GM18511 (cell line): ENCODE measurements around the gene DNPH1.

Experiments
- ATAC-seq: cut with Tn5 transposase; IDR thresholded peaks from one replicate; pipeline ENCODE4 v1.9.1; 2021; ENCODE audit warnings: mild to moderate bottlenecking, moderate library complexity; ENCODE audit not compliant: unreplicated experiment

The DNPH1 gene

GRCh38 chr6:43185391-43185985, 43.8 kb downstream of the DNPH1 start:
- ATAC-seq: no peak

GRCh38 chr6:43184268-43184985, 44.9 kb downstream of the DNPH1 start:
- ATAC-seq: no peak

- ATAC-seq: no peak
Measured at GRCh38 chr6:43183441-43183840, 45.8 kb downstream of the DNPH1 start.

- peak; percentile 94 for ATAC-seq
Measured at GRCh38 chr6:43181942-43182860, 47.1 kb downstream of the DNPH1 start, which contains the start of gene CUL9. CUL9 (plus strand) TSS chr6:43182196; CDS start chr6:43184311, 2,115 bp downstream.

- ATAC-seq: no peak
Measured at GRCh38 chr6:43181621-43181941, 47.7 kb downstream of the DNPH1 start.

- ATAC-seq: no peak
Measured at GRCh38 chr6:43180985-43181384, 48.3 kb downstream of the DNPH1 start.

- ATAC-seq: no peak
Measured at GRCh38 chr6:43180058-43180457, 49.2 kb downstream of the DNPH1 start.

- no peak for ATAC-seq
Measured at GRCh38 chr6:43178951-43179830, 50.1 kb downstream of the DNPH1 start.

GRCh38 chr6:43178150-43178549, 51.1 kb downstream of the DNPH1 start:
- no peak for ATAC-seq

- ATAC-seq: no peak
Measured at GRCh38 chr6:43176423-43176786, 52.9 kb downstream of the DNPH1 start.

- ATAC-seq: no peak
Measured at GRCh38 chr6:43175676-43176422, 53.4 kb downstream of the DNPH1 start.
